Placental pericyte (primary cell): ENCODE data around the gene RAD51D. TPM values are rescaled to one million over a fixed set of nuclear protein-coding genes. Genes with fewer than 3 reads are reported as not detected.

ENCODE experiments used
- small RNA-seq: library from RNA; depleted of rRNA; stranded (forward); fragments of <200 nt; gene quantifications from one replicate; pipeline ENCODE3, GENCODE V24; 2012; ENCODE audit warnings: low replicate concordance
- total RNA-seq: library from RNA; depleted of rRNA; stranded (reverse); fragments of >200 nt; gene quantifications from 2 replicates; pipeline ENCODE4 v1.2.3, GENCODE V29; 2012

RAD51D gene
- total RNA-seq: 7.2 and 13.6 TPM in 2 replicates

DNA sequence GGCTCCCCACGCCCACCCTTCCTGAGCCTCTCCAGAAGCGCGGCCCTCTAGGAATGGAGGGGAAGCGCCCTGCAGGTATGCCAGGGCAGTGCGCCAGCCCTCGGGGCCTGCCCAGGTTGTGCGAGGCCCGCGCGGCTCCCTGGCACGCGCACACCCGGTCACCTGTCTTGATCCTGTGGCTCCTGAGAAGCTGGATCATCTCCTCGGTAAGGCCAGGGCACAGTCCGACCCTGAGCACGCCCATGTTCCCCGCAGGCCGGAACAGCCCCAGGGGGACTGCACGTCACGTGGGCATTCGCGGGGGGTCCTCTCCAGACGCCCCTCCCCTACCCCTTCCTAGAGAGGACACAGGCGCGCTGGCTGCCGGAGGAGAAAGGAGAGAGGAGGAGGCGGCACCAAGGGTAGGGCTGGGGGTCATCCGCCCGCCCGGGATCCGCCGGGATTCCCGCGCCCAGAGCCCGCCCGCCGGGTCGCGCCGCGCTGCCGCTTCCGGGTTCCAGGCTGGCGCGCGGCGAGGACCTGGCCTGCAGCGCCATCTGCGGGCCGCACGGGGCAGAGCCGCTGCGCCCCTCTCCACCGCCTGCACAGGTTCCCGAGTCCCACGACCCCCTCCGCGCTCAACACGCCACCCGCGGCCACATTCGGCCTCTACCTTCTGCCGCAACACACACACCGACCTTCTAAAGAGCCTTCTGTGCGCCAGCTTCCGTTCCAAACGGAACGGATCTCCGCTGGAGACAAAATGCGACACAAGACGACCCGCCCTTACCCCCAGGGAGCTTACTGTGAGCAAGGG lies at the start of gene RAD51D:
TSS of gene RAD51D (minus strand) at position 491 of the 796 bp plus-strand sequence. CDS start at position 244, 247 bp downstream.

DNA sequence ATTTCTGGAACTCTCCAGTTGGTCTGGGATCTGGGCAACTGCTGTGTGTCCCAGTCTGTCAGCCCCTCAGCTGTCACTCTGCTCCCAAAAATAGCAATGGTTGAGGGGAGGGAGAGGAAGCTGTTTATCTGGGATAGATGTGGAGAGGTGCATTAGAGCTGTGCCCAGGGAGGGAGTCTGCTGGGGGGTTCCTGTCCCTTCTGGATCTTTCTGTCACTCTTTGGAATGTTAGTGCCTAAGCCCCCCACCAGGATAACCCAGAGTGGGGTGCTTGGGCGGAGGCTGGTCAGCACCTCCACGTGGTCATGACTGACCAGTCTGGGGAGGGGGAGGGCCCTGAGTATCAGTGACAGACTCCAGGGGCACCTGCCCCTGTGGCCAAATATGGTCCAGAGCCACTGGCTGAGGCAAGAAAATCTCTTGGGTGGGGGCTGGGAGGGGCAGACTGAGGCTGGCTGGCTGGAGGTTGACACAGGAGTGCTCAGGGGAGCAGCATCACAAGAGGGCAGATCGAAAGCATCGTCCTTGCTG lies 27.8 kb upstream of the RAD51D start, which contains the start of gene UNC45B:
TSS of gene UNC45B (plus strand) at position 443 of the 531 bp plus-strand sequence. CDS start 447 bp downstream, outside the sequence.

DNA sequence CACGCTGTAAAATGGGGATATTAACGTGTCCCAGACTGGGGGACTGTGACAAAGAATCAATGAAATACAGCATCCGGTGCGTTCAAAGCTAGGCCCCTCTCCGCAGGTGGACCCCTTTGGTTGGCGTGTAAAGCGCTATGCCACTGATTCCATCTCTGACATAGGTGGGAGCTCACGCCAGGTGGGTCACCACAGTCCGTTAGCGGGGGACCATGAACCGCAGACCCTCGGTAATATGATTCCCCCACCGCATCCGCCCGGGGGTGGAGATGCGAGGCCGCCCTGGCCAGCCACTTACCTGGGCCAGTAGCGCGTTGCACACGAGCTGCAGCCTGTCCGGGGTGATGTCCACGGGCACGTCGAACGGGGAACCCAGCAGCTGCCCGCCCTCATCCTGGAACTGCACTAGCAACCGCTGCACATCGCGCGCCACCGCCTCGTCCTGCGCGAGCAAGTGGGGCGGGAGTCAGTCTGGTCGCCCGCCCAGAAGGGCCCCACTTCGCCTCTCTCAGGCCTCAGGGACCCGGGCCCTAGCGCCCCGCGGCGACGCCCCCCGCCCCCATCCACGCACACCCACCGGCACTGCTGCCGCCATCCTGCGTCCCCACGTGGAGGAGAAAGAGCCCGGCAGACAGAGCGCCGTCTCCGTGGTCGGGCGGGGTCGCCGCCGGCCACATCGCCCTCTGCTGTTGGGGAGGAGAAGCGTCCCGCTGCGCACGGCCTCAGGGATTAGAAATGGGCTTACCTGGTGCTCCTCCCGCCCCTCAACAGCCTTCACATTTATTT lies 22.2 kb upstream of the RAD51D start, which contains the start of gene NLE1:
TSS of gene NLE1 (minus strand) at position 623 of the 786 bp plus-strand sequence. CDS start at position 595, 28 bp downstream.

DNA sequence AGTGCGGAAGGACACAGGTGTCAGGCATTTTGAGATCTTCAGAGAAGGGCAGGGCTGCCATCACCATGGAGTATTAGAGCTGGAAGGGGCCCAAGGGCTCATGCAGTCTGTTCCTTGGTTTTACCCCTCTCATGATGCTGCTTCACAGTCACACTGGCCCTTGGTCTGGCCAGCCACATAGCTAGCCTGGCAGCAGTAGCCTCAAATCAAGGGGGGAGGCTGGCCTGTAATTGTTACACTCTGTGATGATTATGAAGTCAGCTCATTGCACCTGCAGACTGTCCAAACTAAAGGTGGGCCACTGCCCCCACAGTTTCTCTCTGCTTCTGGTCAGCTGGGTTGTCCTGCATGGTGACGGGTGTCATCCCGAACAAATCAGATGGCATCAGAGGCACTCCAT lies 1.7 kb upstream of the RAD51D start, which contains the start of gene FNDC8:
TSS of gene FNDC8 (plus strand) at position 301 of the 400 bp plus-strand sequence. CDS start at position 380, 79 bp downstream.

DNA sequence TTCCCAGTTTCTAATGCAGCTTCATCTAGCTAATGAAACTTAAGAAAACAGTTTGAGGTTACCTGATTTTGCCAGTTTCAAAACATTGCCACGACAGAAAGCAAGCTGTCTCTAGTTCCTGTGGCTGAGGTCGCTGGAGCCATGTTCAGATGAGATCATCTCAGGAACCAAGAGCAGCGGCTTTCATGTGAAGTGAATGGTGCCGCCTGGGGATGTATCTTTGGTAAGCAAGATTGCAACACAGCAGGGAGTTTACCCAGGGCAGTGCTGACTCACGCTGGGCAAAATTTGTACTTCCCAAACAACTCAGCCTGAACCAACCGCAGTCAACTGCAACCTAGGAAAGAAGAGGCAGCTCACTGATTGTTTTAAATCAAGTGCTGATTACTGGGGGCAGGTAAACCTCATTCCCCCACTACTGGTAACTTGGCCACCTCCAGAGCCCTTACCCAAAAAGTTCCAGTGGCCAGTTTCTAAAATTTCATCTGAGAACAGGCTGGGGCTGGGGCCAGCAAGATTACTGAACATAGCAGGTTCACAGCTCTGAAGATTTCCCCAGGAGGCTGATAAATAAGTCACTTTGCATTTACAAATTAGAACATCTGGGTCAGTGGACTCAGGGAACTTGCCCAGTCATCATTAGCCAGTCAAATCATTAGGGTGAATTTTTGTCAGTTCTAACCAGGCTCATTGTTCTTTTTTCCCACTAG lies 56.0 kb downstream of the RAD51D start, which contains the start of gene RFFL:
TSS of gene RFFL (minus strand) at position 194 of the 710 bp plus-strand sequence. CDS start 37,154 bp downstream, outside the sequence.

Small RNA genes within 50 kb of the gene (small RNA-seq; reads per million reads assigned to genes)
- 0.29 reads per million for gene AC004223.1
- not detected for gene RNU6-840P

Other genes starting within 250 kb of the RAD51D start
- 1.1 and 5.0 TPM in 2 replicates for gene CCT6B, start 158.4 kb downstream of the RAD51D start, total RNA-seq
- gene ZNF830, start 158.3 kb downstream of the RAD51D start, total RNA-seq: 12.6 and 13.1 TPM in 2 replicates
- 32.4 and 50.4 TPM in 2 replicates for gene LIG3, start 139.3 kb downstream of the RAD51D start, total RNA-seq
- 25.8 and 30.9 TPM in 2 replicates for gene RFFL, start 56.2 kb downstream of the RAD51D start, total RNA-seq
- not detected in 2 replicates for gene FNDC8, start 1.8 kb upstream of the RAD51D start, total RNA-seq
- gene NLE1, start 22.4 kb upstream of the RAD51D start, total RNA-seq: 15.5 and 23.9 TPM in 2 replicates
- gene UNC45B, start 28.0 kb upstream of the RAD51D start, total RNA-seq: not detected in 2 replicates
- not detected in 2 replicates for gene SLC35G3, start 74.5 kb upstream of the RAD51D start, total RNA-seq
- gene SLFN5, start 123.2 kb upstream of the RAD51D start, total RNA-seq: 79.5 and 151 TPM in 2 replicates